Superior temporal gyrus (tissue), 1 donor: ENCODE results near the gene FCN2.

Experiments used
- DNase-seq: peaks from one replicate; pipeline ENCODE4 v3.0.0-alpha.2; 2016; ENCODE audit errors: extremely low spot score

Gene FCN2

DNA sequence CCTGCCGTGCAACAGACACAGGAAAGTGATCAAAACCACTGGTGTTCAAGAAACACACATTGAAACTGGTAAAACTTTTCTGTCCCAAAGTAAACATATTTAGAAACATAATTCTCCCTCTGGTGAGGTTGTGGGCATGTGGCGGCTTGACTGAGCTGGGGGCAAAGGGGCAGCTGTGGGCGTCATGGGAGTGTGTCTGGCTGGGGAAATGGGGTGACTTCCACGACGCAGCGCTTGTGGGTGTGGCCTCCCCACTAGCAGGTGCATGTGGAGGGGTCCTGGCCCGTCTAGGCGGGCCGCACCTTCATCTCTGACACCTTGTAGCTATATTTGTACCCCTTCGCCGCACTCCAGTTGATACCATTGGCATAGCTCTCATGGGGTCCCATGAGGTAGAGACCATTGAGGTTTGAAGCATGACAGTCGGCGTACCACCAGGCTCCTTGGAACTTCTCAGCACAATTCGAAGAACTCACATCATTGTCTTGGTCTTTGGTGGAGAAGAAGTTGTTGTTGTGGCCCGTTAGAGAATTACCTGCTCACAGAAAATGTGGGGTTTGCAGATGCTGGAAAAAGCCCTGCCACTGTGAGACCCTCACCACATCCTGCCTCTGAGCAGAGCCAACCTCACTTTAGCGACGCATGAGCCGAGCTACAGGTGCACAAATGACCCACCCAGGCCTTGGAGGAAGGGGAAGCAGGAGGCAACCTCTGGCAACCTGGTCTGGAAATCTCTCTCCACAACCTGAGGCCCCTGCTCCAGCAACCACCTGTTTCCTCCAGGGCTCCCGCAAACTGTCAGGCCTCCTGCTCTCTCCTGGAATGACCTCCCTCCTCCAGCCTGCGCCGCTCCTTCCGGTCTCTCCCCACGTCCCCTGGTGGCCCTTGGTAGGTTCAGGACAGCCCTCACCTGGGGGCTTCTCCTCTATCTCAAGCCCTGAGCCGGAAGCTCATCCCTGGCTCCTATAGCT lies 29.2 kb downstream of the FCN2 start:
- DNase-seq: no peak

DNA sequence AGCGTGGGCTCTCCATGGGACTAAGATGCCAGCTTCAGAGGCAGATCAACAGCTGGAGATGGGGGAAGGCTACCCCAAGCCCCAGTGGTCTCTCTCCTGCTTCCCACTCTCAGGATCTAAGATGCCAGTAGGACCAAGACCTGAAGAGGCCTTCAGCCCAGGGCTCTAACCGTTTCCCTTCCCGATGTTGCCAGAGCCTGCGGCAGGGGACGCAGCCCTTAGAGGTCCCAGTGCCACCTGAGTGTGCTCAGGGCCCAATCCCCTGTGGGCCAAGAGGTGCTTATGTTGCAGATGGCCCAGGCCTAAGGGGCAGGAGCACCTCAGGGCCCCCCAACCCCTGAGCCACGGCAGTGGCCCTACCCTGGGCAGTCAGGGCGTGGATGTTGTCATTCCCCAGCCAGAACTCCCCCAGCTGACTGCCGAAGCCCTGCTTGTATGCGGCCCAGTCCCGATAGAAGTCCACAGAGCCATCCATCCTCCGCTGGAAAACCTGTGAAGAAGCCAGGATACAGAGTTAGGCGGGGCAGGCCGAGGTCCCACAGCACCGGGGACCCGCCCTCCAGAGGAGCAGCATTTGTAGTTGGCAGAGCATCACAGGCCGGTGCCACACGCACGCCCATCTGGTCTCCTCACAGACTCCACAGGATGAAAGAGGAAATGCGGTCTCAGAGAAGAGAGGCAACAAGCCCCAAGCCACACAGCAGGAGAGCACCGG lies 31.7 kb downstream of the FCN2 start:
- DNase-seq: no peak

- no peak for DNase-seq
These were observed 32.6 kb downstream of the FCN2 start for GRCh38 chr9:134913041-134913712.

- no peak for DNase-seq
These were observed 33.3 kb downstream of the FCN2 start for GRCh38 chr9:134913713-134914500.

DNA sequence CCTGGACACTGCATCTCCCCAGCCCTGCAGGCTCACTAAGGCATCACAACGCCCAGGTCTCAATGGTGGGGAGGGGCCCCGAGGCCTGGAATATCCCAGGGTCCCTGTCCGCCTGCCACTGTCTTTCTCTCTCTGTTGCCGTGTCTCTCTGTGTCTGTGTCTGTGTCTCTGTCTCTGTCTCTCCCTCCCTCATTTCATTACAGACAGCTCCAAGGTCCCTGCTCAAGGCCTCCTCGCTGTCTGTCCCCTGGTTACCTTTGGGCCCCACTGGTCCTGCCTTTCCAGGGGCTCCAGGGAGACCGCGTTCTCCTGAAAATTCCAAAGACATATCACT lies 33.9 kb downstream of the FCN2 start:
- DNase-seq: no peak

- no peak for DNase-seq
These were observed 34.7 kb downstream of the FCN2 start for GRCh38 chr9:134915046-134915985.

GRCh38 chr9:134916161-134916665 lies 35.6 kb downstream of the FCN2 start:
- no peak for DNase-seq

GRCh38 chr9:134917431-134918373 lies 37.1 kb downstream of the FCN2 start, which contains the start of gene FCN1:
FCN1 (minus strand) TSS chr9:134917912; CDS start chr9:134917871, 41 bp downstream.
- DNase-seq: no peak

DNA sequence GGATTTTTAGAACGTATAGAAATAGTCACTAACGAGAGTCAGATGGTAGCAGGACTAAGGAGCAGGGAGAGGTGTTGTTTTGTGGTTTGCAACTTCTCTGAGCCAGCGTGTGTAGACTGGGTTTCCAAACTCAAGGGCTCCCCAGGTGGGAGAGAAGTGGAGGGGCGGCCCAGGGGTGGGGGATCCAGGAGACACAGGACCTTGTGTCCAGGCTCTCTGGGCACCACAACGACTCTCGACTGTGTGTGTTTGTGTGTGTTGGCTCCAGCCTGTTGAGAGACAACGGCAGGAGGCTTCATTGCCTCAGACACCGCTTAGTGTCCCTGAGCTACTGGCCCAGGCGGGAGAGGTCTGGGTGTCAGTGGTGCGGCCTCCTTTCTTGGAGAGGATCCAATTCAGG lies 38.0 kb downstream of the FCN2 start:
- no peak for DNase-seq

GRCh38 chr9:134919303-134919702 lies 38.7 kb downstream of the FCN2 start:
- DNase-seq: no peak

DNA sequence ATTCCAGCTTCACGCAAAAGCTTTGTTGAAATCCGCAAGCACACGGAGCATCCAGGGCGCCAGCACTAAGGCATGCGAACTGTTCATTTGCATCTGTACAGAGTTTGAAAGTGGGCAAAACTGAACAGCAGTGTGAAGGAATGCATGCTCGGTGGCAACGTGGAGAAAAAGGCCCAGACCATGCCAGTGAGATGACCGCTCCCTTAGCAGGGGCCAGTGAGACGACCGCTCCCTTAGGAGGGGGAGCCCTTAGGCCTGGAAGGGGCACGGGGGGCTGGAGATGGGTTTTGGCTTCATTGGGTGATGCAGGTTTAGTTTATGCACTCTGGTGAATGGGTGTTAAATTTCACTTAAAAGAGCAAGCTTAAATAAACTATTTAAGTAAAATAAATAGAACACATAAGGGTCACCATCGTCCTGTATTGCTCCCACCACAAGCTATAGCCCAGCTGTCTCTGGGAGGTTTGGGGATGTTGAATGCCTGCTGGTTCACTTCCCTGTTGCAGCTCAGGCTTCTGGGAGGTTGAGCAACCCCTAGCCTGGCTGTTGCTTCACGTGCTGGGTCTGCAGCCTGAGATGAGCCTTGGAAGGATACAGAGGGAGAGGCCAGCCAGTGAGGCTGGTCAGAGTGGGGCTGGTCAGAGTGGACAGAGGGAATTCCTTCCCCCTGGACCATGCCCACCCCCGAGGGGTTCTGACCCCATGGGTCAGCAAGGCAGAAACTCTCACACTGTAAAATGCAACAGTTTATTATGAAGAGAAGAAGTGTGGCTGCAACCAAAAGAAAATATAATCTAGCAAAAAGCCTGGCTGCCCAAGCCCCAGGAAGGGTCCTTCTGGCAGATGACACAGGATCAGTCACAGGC lies 41.7 kb downstream of the FCN2 start:
- DNase-seq: no peak

GRCh38 chr9:134922932-134923240 lies 42.3 kb downstream of the FCN2 start:
- no peak for DNase-seq

DNA sequence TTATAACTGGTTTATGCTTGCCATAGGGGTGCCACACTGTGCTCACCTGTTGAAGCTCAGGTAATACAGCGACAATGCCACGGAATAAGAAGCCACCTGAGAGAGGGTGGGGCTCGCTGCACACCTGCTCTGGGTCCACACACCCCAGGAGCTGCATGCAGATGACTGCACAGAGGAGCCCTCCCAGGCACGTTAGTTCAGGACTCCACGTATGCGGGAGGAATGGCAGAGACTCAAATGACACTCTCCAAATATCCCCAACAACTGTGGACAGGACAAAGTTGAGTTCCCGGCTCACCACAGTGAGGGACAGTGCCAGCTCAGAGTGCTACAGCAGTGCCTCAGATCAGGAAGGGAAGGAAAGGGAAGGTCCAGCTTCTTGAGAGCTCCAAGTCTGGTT lies 42.9 kb downstream of the FCN2 start:
- DNase-seq: no peak

DNA sequence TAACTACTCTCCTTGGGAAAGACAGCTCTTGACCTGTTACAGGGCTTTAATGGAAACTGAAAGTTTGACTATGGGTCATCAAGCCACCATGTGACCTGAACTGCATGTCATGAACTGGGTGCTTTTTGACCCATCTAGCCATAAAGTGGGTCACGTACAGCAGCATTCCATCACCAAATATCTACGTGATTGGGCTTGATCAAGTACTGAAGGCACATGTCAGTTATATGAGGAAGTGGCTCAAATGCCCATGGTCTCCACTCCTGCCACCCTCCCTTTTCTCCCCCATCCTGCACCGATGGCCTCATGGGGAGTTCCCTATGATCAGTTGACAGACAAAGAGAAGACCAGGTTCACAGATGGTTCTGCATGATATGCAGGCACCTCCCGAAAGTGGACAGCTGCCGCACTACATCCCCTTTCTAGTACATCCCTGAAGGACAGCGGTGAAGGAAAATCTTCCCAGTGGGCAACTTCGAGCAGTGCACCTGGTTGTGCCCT lies 44.5 kb downstream of the FCN2 start:
- DNase-seq: no peak

DNA sequence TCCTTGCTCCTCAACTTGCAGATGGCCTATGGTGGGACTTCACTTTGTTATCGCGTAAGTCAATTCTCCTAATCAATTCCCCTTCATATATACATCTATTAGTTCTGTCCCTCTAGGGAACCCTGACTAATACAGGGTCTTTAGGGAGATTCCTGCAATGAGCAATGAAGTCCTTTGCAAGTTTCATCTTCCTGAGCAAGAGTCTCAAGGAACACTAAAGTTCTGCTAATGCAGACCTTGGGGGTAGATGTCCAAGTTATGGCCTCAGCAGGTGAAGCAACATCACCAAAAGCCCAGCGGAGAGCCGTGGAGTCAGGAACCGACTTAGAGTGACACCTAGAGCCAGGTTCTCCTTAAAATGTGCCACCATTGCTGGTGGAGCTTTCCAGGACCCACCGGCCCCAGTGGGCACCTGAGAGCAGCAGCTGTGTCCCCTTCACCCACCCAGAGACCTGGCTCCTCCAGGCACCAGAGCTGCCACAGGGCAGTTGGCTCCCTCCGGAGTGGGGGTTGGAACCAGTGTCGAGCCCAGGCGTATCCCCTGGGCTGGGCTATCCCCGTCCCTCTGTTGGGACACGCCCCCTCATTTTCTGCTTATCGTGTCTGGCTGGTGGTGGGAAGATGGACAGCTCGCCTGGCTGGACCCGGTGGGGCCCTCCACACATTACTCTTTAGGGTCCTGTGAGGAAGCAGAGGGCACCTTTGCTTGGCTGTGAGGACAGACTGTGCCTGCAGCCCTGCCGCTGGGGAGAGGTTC lies 48.0 kb downstream of the FCN2 start:
- DNase-seq: no peak

- DNase-seq: no peak
These were observed 48.9 kb downstream of the FCN2 start for GRCh38 chr9:134929193-134930158.
